GOT3 (cell line): ENCODE results near the gene POLR2J.
"Not testable (repeated sequence)": the region's sequence is repeated elsewhere in the genome, so short reads cannot be mapped to it uniquely, and the experiment has no call there.

ENCODE experiments used
- DNase-seq: peaks from one replicate; lab custom pipeline; 2025; ENCODE audit warnings: mixed read lengths; lab: John Stamatoyannopoulos, UW

Gene POLR2J

GRCh38 chr7:102494473-102495149, 15.9 kb upstream of the POLR2J start:
- DNase-seq: not testable (repeated sequence)

GRCh38 chr7:102494026-102494425, 15.3 kb upstream of the POLR2J start:
- not testable (repeated sequence) for DNase-seq

GRCh38 chr7:102493220-102493935, 14.7 kb upstream of the POLR2J start:
- not testable (repeated sequence) for DNase-seq

GRCh38 chr7:102490529-102491075, 11.9 kb upstream of the POLR2J start:
- not testable (repeated sequence) for DNase-seq

GRCh38 chr7:102484317-102484716, 5.6 kb upstream of the POLR2J start:
- not testable (repeated sequence) for DNase-seq

GRCh38 chr7:102481962-102482361, 3.2 kb upstream of the POLR2J start:
- not testable (repeated sequence) for DNase-seq

GRCh38 chr7:102479982-102480637, 1.4 kb upstream of the POLR2J start:
- DNase-seq: not testable (repeated sequence)

GRCh38 chr7:102479209-102479584, 475 bp upstream of the POLR2J start:
- DNase-seq: not testable (repeated sequence)

GRCh38 chr7:102474736-102475435, 3.8 kb downstream of the POLR2J start:
- not testable (repeated sequence) for DNase-seq

- not testable (repeated sequence) for DNase-seq
Measured at GRCh38 chr7:102474116-102474515, 4.6 kb downstream of the POLR2J start.

- no peak for DNase-seq
Measured at GRCh38 chr7:102473271-102473991, 5.3 kb downstream of the POLR2J start.

- DNase-seq: no peak
Measured at GRCh38 chr7:102472126-102473041, 6.3 kb downstream of the POLR2J start.

- no peak for DNase-seq
Measured at GRCh38 chr7:102471791-102472125, 7.0 kb downstream of the POLR2J start.

GRCh38 chr7:102469972-102470825, 8.5 kb downstream of the POLR2J start:
- no peak for DNase-seq

- no peak for DNase-seq
Measured at GRCh38 chr7:102469351-102469971, 9.3 kb downstream of the POLR2J start.

GRCh38 chr7:102468478-102469350, 10.0 kb downstream of the POLR2J start:
- DNase-seq: no peak

- no peak for DNase-seq
Measured at GRCh38 chr7:102467581-102468477, 10.9 kb downstream of the POLR2J start.
